Astrocyte (in vitro differentiated cells and primary cell): ENCODE data around the gene CELF4.

Source experiments
- EZH2 ChIP-seq: IDR thresholded peaks from 2 replicates; pipeline ENCODE4 v1.6.1; 2012; ENCODE audit warnings: mild to moderate bottlenecking, low read length, inconsistent platforms; ENCODE audit not compliant: insufficient read depth
- TF ChIP-seq, protein P1 (sequence below): IDR thresholded peaks from 2 replicates; pipeline ENCODE4 v1.5.1; 2011; ENCODE audit warnings: low read depth, mild to moderate bottlenecking, inconsistent platforms, low read length, moderate library complexity; ENCODE audit not compliant: insufficient read depth

DNA sequence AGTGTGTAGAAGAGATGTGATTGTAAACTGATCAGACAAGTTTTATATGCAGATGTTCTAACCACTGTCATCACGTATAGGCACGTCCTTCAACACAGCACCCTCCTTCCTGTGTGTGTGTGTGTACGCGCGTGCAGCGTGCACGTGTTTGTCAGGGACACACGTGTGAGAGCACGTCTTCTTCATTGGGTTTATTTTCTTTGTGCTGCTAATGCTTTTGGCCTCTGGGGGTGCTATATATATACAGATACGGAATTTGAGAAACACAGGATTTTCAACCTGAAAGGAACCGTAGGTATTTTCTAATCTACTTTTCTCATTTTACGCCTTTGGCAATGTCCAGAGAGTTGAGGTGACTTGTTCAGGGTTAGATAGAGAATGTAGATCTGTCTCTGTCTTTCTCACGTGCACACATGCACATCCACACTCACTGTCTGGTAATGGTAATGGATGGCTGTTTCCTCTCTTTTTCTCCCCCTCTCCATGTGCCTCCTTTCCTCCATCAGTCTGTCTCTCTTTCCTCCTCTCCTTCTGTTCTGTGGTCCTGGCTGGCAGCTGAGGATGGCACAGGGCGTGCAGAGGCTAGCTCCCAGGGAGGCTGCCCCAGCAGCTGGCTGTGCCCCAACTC, 13.4 kb upstream of the CELF4 start:
- TF ChIP-seq, protein P1, sequence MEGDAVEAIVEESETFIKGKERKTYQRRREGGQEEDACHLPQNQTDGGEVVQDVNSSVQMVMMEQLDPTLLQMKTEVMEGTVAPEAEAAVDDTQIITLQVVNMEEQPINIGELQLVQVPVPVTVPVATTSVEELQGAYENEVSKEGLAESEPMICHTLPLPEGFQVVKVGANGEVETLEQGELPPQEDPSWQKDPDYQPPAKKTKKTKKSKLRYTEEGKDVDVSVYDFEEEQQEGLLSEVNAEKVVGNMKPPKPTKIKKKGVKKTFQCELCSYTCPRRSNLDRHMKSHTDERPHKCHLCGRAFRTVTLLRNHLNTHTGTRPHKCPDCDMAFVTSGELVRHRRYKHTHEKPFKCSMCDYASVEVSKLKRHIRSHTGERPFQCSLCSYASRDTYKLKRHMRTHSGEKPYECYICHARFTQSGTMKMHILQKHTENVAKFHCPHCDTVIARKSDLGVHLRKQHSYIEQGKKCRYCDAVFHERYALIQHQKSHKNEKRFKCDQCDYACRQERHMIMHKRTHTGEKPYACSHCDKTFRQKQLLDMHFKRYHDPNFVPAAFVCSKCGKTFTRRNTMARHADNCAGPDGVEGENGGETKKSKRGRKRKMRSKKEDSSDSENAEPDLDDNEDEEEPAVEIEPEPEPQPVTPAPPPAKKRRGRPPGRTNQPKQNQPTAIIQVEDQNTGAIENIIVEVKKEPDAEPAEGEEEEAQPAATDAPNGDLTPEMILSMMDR: peak; percentile 38
- TF ChIP-seq EZH2: no peak
